ENCODE data around the gene CRISP1. TPM values are rescaled to one million over a fixed set of nuclear protein-coding genes. Genes with fewer than 3 reads are reported as not detected.

Gene CRISP1, protein sequence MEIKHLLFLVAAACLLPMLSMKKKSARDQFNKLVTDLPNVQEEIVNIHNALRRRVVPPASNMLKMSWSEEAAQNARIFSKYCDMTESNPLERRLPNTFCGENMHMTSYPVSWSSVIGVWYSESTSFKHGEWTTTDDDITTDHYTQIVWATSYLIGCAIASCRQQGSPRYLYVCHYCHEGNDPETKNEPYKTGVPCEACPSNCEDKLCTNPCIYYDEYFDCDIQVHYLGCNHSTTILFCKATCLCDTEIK
- total RNA-seq (2022; extraction: Qiagen RNA extraction): not detected in 5 replicates

DNA sequence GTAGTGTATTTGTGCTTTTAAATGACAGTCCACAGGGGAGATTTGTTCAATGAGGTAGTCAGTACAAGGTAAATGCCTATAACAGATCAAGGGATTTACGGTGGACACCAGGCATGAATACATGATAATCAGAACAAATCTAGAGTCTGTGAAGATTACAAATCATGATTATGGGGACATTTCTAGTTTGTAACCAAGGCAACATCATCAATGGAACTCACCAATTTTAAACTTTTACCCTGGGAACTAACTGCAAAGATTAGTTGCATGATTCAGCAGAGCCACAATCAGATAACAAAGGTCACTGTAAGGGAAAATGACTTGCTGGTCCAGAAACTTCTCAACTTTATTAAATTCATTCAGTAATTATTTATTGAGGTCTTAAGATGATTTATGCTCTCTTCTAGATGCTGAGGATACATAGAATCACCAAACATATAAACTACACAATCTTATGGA is at the start of gene CRISP1:
TSS of gene CRISP1 (minus strand) at position 51 of the 459 bp plus-strand sequence. CDS start 9,135 bp downstream, outside the sequence.

DNA sequence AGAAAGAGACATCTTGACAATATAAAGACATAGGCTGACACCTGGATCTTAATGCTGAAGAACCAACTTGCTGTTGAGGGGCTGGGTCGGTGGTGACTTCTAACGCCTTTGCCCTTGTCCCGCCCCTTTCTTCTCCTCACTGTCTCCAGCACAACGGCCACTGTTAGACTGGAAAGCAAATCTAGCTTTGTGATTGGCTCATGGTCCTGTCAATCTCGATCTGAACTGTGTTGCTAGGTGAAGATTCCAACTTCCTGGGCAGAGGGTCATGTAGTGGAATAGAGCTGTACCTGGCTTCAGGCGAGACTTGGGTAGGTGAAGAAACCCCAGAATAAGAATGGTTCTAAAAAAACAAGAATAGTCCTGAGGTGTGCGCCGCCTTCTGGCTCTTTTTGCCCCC is 79.2 kb downstream of the CRISP1 start, which contains the start of gene PGK2:
TSS of gene PGK2 (minus strand) at position 110 of the 400 bp plus-strand sequence. CDS start at position 12, 98 bp downstream.

Other genes starting within 250 kb of the CRISP1 start
- not detected in 5 replicates for gene RHAG, start 229.7 kb downstream of the CRISP1 start, total RNA-seq (2022; extraction: Qiagen RNA extraction)
- gene CRISP2, start 153.0 kb downstream of the CRISP1 start, total RNA-seq (2022; extraction: Qiagen RNA extraction): not detected in 5 replicates
- gene CRISP3, start 122.1 kb downstream of the CRISP1 start, total RNA-seq (2022; extraction: Qiagen RNA extraction): not detected in 5 replicates
- not detected in 5 replicates for gene PGK2, start 79.2 kb downstream of the CRISP1 start, total RNA-seq (2022; extraction: Qiagen RNA extraction)
- gene DEFB114, start 97.6 kb upstream of the CRISP1 start, total RNA-seq (2022; extraction: Qiagen RNA extraction): not detected in 5 replicates
- not detected in 5 replicates for gene DEFB113, start 103.1 kb upstream of the CRISP1 start, total RNA-seq (2022; extraction: Qiagen RNA extraction)
- gene DEFB110, start 155.5 kb upstream of the CRISP1 start, total RNA-seq (2022; extraction: Qiagen RNA extraction): not detected in 5 replicates
- gene DEFB112, start 183.4 kb upstream of the CRISP1 start, total RNA-seq (2022; extraction: Qiagen RNA extraction): not detected in 5 replicates

All from A549 treated with Mapracorat at 1 μM for 4 hours (cell line).